Body of pancreas (tissue), 4 donors: ENCODE results near the gene WDR77.

Experiments used
- POLR2A ChIP-seq, 3 donors: fragments of 450-650 bp; IDR thresholded peaks; one replicate each; pipeline ENCODE4 v1.6.1; 2016; ENCODE audit warnings: antibody characterized with exemption in 3 of 3, mild to moderate bottlenecking in 2 of 3
- TF ChIP-seq, protein P1 (sequence below), 7 experiments: fragments of 450-650 bp in 4 of 7; fragments of 200-600 bp in 3 of 7; sonication (generic) in 3 of 7; IDR thresholded peaks; one replicate each; pipeline ENCODE4 v1.5.1; 2016 to 2019; ENCODE audit warnings: antibody characterized with exemption in 7 of 7

DNA sequence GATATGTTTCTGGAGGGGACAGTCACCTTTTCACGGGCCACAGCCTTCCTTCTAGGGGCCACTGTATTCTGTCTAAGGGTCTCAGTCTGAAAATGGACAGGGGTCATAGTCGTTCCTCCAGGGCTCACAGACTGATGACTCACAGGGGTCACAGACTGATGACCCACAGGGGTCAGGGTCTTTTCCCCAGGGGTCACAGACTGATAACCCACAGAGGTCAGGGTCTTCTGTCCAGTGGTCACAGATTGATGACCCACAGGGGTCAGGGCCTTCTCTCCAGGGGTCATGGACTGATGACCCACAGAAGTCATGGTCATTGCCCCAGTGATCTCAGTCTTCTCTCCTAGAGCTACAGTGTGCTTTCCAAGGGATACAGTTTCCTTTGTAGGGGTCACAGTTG is 34.3 kb downstream of the WDR77 start:
- TF ChIP-seq, protein P1, sequence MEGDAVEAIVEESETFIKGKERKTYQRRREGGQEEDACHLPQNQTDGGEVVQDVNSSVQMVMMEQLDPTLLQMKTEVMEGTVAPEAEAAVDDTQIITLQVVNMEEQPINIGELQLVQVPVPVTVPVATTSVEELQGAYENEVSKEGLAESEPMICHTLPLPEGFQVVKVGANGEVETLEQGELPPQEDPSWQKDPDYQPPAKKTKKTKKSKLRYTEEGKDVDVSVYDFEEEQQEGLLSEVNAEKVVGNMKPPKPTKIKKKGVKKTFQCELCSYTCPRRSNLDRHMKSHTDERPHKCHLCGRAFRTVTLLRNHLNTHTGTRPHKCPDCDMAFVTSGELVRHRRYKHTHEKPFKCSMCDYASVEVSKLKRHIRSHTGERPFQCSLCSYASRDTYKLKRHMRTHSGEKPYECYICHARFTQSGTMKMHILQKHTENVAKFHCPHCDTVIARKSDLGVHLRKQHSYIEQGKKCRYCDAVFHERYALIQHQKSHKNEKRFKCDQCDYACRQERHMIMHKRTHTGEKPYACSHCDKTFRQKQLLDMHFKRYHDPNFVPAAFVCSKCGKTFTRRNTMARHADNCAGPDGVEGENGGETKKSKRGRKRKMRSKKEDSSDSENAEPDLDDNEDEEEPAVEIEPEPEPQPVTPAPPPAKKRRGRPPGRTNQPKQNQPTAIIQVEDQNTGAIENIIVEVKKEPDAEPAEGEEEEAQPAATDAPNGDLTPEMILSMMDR (IDR thresholded peaks at IDR 0.05) = no peak
- no peak for TF ChIP-seq POLR2A (IDR thresholded peaks at IDR 0.05)
